Measurements from ENCODE around the gene BCAS1.

The BCAS1 gene

GRCh38 chr20:54029176-54029575 is 41.2 kb downstream of the BCAS1 start:
- H3K4me3 Mint-ChIP-seq, result no peak overlapping the region
- DNase-seq (ENCODE audit: low spot score in 2 of 2), result no peak
- no peak for ATAC-seq
- no peak overlapping the region for H3K27ac Mint-ChIP-seq
- H3K36me3 Mint-ChIP-seq, result no peaks in the 10 kb centered on the region
- peaks cover 4% of the 10 kb centered on the region for H3K9me3 Mint-ChIP-seq
- H3K4me1 Mint-ChIP-seq, result no peaks in the 10 kb centered on the region

- Mint-ChIP-seq H3K27ac (no peak overlapping the region), H3K4me1 (no peaks in the 10 kb centered on the region), H3K4me3 (no peak overlapping the region), H3K9me3 (peaks cover 4% of the 10 kb centered on the region), H3K36me3 (no peaks in the 10 kb centered on the region)
- ATAC-seq (no peak), DNase-seq (ENCODE audit: low spot score in 2 of 2) (no peak)
Measured at GRCh38 chr20:54028276-54029011, 42.0 kb downstream of the BCAS1 start.

GRCh38 chr20:54027704-54028103 is 42.7 kb downstream of the BCAS1 start:
- ATAC-seq, result no peak
- Mint-ChIP-seq H3K4me3 (no peak overlapping the region), H3K9me3 (peaks cover 2% of the 10 kb centered on the region), H3K27ac (no peak overlapping the region), H3K36me3 (no peaks in the 10 kb centered on the region), H3K4me1 (no peaks in the 10 kb centered on the region)
- no peak for DNase-seq (ENCODE audit: low spot score in 2 of 2)

GRCh38 chr20:54026295-54027064 is 43.9 kb downstream of the BCAS1 start:
- ATAC-seq (no peak), DNase-seq (ENCODE audit: low spot score in 2 of 2) (no peak)
- H3K27ac Mint-ChIP-seq, result no peak overlapping the region
- no peaks in the 10 kb centered on the region for H3K36me3 Mint-ChIP-seq
- no peaks in the 10 kb centered on the region for H3K9me3 Mint-ChIP-seq
- H3K4me1 Mint-ChIP-seq, result no peaks in the 10 kb centered on the region
- no peak overlapping the region for H3K4me3 Mint-ChIP-seq

- no peaks in the 10 kb centered on the region for H3K36me3 Mint-ChIP-seq
- no peak for DNase-seq (ENCODE audit: low spot score in 2 of 2)
- H3K4me3 Mint-ChIP-seq, result no peak overlapping the region
- no peak overlapping the region for H3K27ac Mint-ChIP-seq
- ATAC-seq, result no peak
- no peaks in the 10 kb centered on the region for H3K4me1 Mint-ChIP-seq
- H3K9me3 Mint-ChIP-seq, result no peaks in the 10 kb centered on the region
Measured at GRCh38 chr20:54025251-54025771, 45.1 kb downstream of the BCAS1 start.

- Mint-ChIP-seq H3K36me3 (no peaks in the 10 kb centered on the region), H3K27ac (no peak overlapping the region), H3K9me3 (no peaks in the 10 kb centered on the region), H3K4me3 (no peak overlapping the region), H3K4me1 (no peaks in the 10 kb centered on the region)
- no peak for ATAC-seq
- DNase-seq (ENCODE audit: low spot score in 2 of 2), result no peak
Measured at GRCh38 chr20:54023406-54023805, 47.0 kb downstream of the BCAS1 start.

GRCh38 chr20:54021446-54022235 is 48.8 kb downstream of the BCAS1 start:
- peaks cover 9% of the 10 kb centered on the region for H3K4me1 Mint-ChIP-seq
- H3K36me3 Mint-ChIP-seq, result no peaks in the 10 kb centered on the region
- DNase-seq (ENCODE audit: low spot score in 2 of 2) (no peak), ATAC-seq (no peak)
- H3K27ac Mint-ChIP-seq, result no peak overlapping the region
- no peaks in the 10 kb centered on the region for H3K9me3 Mint-ChIP-seq
- no peak overlapping the region for H3K4me3 Mint-ChIP-seq

- no peak overlapping the region for H3K4me3 Mint-ChIP-seq
- DNase-seq (ENCODE audit: low spot score in 2 of 2) (no peak), ATAC-seq (no peak)
- no peaks in the 10 kb centered on the region for H3K36me3 Mint-ChIP-seq
- H3K27ac Mint-ChIP-seq, result no peak overlapping the region
- H3K4me1 Mint-ChIP-seq, result peaks cover 9% of the 10 kb centered on the region
- no peaks in the 10 kb centered on the region for H3K9me3 Mint-ChIP-seq
Measured at GRCh38 chr20:54020868-54021267, 49.5 kb downstream of the BCAS1 start.

GRCh38 chr20:54020348-54020747 is 50.0 kb downstream of the BCAS1 start:
- Mint-ChIP-seq H3K4me3 (no peak overlapping the region), H3K4me1 (peaks cover 9% of the 10 kb centered on the region), H3K9me3 (no peaks in the 10 kb centered on the region), H3K27ac (no peak overlapping the region), H3K36me3 (no peaks in the 10 kb centered on the region)
- no peak for DNase-seq (ENCODE audit: low spot score in 2 of 2)
- ATAC-seq, result no peak

GRCh38 chr20:54019585-54019984 is 50.8 kb downstream of the BCAS1 start:
- H3K36me3 Mint-ChIP-seq, result no peaks in the 10 kb centered on the region
- H3K4me3 Mint-ChIP-seq, result no peak overlapping the region
- ATAC-seq (no peak), DNase-seq (ENCODE audit: low spot score in 2 of 2) (no peak)
- no peak overlapping the region for H3K27ac Mint-ChIP-seq
- no peaks in the 10 kb centered on the region for H3K9me3 Mint-ChIP-seq
- peaks cover 9% of the 10 kb centered on the region for H3K4me1 Mint-ChIP-seq

GRCh38 chr20:54019127-54019526 is 51.3 kb downstream of the BCAS1 start:
- Mint-ChIP-seq H3K4me1 (peaks cover 9% of the 10 kb centered on the region), H3K9me3 (no peaks in the 10 kb centered on the region), H3K36me3 (no peaks in the 10 kb centered on the region), H3K4me3 (no peak overlapping the region), H3K27ac (no peak overlapping the region)
- no peak for DNase-seq (ENCODE audit: low spot score in 2 of 2)
- ATAC-seq, result no peak

GRCh38 chr20:54017846-54018245 is 52.5 kb downstream of the BCAS1 start:
- Mint-ChIP-seq H3K27ac (no peak overlapping the region), H3K4me3 (no peak overlapping the region), H3K36me3 (no peaks in the 10 kb centered on the region), H3K4me1 (peaks cover 9% of the 10 kb centered on the region), H3K9me3 (no peaks in the 10 kb centered on the region)
- DNase-seq (ENCODE audit: low spot score in 2 of 2), result no peak
- peak; percentile 45 for ATAC-seq

- H3K27ac Mint-ChIP-seq, result no peak overlapping the region
- DNase-seq (ENCODE audit: low spot score in 2 of 2) (no peak), ATAC-seq (no peak)
- H3K36me3 Mint-ChIP-seq, result no peaks in the 10 kb centered on the region
- peaks cover 9% of the 10 kb centered on the region for H3K4me1 Mint-ChIP-seq
- H3K4me3 Mint-ChIP-seq, result no peak overlapping the region
- no peaks in the 10 kb centered on the region for H3K9me3 Mint-ChIP-seq
Measured at GRCh38 chr20:54015496-54015895, 54.9 kb downstream of the BCAS1 start.

- no peak overlapping the region for H3K4me3 Mint-ChIP-seq
- H3K9me3 Mint-ChIP-seq, result no peaks in the 10 kb centered on the region
- DNase-seq (ENCODE audit: low spot score in 2 of 2), result no peak
- no peak for ATAC-seq
- H3K4me1 Mint-ChIP-seq, result peaks cover 9% of the 10 kb centered on the region
- no peak overlapping the region for H3K27ac Mint-ChIP-seq
- no peaks in the 10 kb centered on the region for H3K36me3 Mint-ChIP-seq
Measured at GRCh38 chr20:54014293-54014926, 56.0 kb downstream of the BCAS1 start.

- DNase-seq (ENCODE audit: low spot score in 2 of 2) (no peak), ATAC-seq (no peak)
- H3K36me3 Mint-ChIP-seq, result no peaks in the 10 kb centered on the region
- H3K4me3 Mint-ChIP-seq, result no peak overlapping the region
- H3K9me3 Mint-ChIP-seq, result no peaks in the 10 kb centered on the region
- peaks cover 9% of the 10 kb centered on the region for H3K4me1 Mint-ChIP-seq
- H3K27ac Mint-ChIP-seq, result no peak overlapping the region
Measured at GRCh38 chr20:54013471-54013870, 56.9 kb downstream of the BCAS1 start.
